GM15510 (cell line): ENCODE results near the gene RHOT1.

Experiments
- POLR2A ChIP-seq: IDR thresholded peaks from 3 replicates; pipeline ENCODE4 v1.6.1; 2011; ENCODE audit warnings: borderline replicate concordance; ENCODE audit not compliant: insufficient read length; ENCODE audit errors: extremely low read depth

Gene RHOT1

GRCh38 chr17:32120716-32121115 lies 21.6 kb upstream of the RHOT1 start:
- TF ChIP-seq POLR2A = no peak

GRCh38 chr17:32123782-32124181 lies 18.5 kb upstream of the RHOT1 start:
- TF ChIP-seq POLR2A = no peak

GRCh38 chr17:32124985-32125847 lies 17.1 kb upstream of the RHOT1 start:
- no peak for TF ChIP-seq POLR2A

- no peak for TF ChIP-seq POLR2A
Observed at GRCh38 chr17:32125848-32126153, 16.5 kb upstream of the RHOT1 start.

GRCh38 chr17:32126325-32126724 lies 16.0 kb upstream of the RHOT1 start:
- TF ChIP-seq POLR2A = no peak

GRCh38 chr17:32126746-32127145 lies 15.6 kb upstream of the RHOT1 start:
- TF ChIP-seq POLR2A = no peak

- peak; percentile 78 for TF ChIP-seq POLR2A
Observed at GRCh38 chr17:32127158-32127897, 15.0 kb upstream of the RHOT1 start.

- TF ChIP-seq POLR2A = no peak
Observed at GRCh38 chr17:32136856-32137255, 5.4 kb upstream of the RHOT1 start.

GRCh38 chr17:32141258-32141657 lies 1.0 kb upstream of the RHOT1 start:
- TF ChIP-seq POLR2A = no peak

GRCh38 chr17:32141679-32142037 lies 644 bp upstream of the RHOT1 start:
- TF ChIP-seq POLR2A = no peak

GRCh38 chr17:32142857-32143526 lies 690 bp downstream of the RHOT1 start:
- TF ChIP-seq POLR2A = peak; percentile 6

GRCh38 chr17:32143527-32143870 lies 1.2 kb downstream of the RHOT1 start:
- no peak for TF ChIP-seq POLR2A

- TF ChIP-seq POLR2A = no peak
Observed at GRCh38 chr17:32148351-32148750, 6.0 kb downstream of the RHOT1 start.

- no peak for TF ChIP-seq POLR2A
Observed at GRCh38 chr17:32150358-32150757, 8.1 kb downstream of the RHOT1 start.

GRCh38 chr17:32152130-32152529 lies 9.8 kb downstream of the RHOT1 start:
- no peak for TF ChIP-seq POLR2A
